ENCODE results near the gene RPUSD2.

RPUSD2 gene

GRCh38 chr15:40548610-40549009 lies 20.5 kb upstream of the RPUSD2 start:
- FAIRE-seq: peak; percentile 9
- TF ChIP-seq POLR2A (IDR thresholded peaks at IDR 0.05; ENCODE audit: low read depth, low read length): no peak
- TF ChIP-seq TAF1 (IDR thresholded peaks at IDR 0.05; ENCODE audit: borderline replicate concordance, low read depth, low read length): no peak
- no peak for TF ChIP-seq POLR2AphosphoS5 (IDR thresholded peaks at IDR 0.05; ENCODE audit: low read depth, low read length)
- no peak for DNase-seq (ENCODE audit: insufficient read length)

GRCh38 chr15:40549894-40550293 lies 19.2 kb upstream of the RPUSD2 start:
- FAIRE-seq: peak; percentile 36
- no peak for TF ChIP-seq TAF1 (IDR thresholded peaks at IDR 0.05; ENCODE audit: borderline replicate concordance, low read depth, low read length)
- no peak for TF ChIP-seq POLR2A (IDR thresholded peaks at IDR 0.05; ENCODE audit: low read depth, low read length)
- TF ChIP-seq POLR2AphosphoS5 (IDR thresholded peaks at IDR 0.05; ENCODE audit: low read depth, low read length): no peak
- DNase-seq (ENCODE audit: insufficient read length): no peak

- FAIRE-seq (peak; percentile 90), DNase-seq (ENCODE audit: insufficient read length) (peak; percentile 54)
- TF ChIP-seq POLR2A (IDR thresholded peaks at IDR 0.05; ENCODE audit: low read depth, low read length) (no peak), POLR2AphosphoS5 (IDR thresholded peaks at IDR 0.05; ENCODE audit: low read depth, low read length) (no peak), TAF1 (IDR thresholded peaks at IDR 0.05; ENCODE audit: borderline replicate concordance, low read depth, low read length) (no peak)
Observed at GRCh38 chr15:40550341-40551037, 18.6 kb upstream of the RPUSD2 start.

- DNase-seq (ENCODE audit: insufficient read length): no peak
- no peak for FAIRE-seq
- TF ChIP-seq POLR2A (IDR thresholded peaks at IDR 0.05; ENCODE audit: low read depth, low read length) (no peak), POLR2AphosphoS5 (IDR thresholded peaks at IDR 0.05; ENCODE audit: low read depth, low read length) (no peak)
Observed at GRCh38 chr15:40554161-40554525, 15.0 kb upstream of the RPUSD2 start.

GRCh38 chr15:40555876-40556275 lies 13.2 kb upstream of the RPUSD2 start:
- TF ChIP-seq TAF1 (IDR thresholded peaks at IDR 0.05; ENCODE audit: borderline replicate concordance, low read depth, low read length) (no peak), POLR2A (IDR thresholded peaks at IDR 0.05; ENCODE audit: low read depth, low read length) (no peak), POLR2AphosphoS5 (IDR thresholded peaks at IDR 0.05; ENCODE audit: low read depth, low read length) (no peak)
- DNase-seq (ENCODE audit: insufficient read length) (no peak), FAIRE-seq (no peak)

GRCh38 chr15:40558952-40559742 lies 10.0 kb upstream of the RPUSD2 start:
- no peak for TF ChIP-seq POLR2A (IDR thresholded peaks at IDR 0.05; ENCODE audit: low read depth, low read length)
- TF ChIP-seq TAF1 (IDR thresholded peaks at IDR 0.05; ENCODE audit: borderline replicate concordance, low read depth, low read length): no peak
- TF ChIP-seq POLR2AphosphoS5 (IDR thresholded peaks at IDR 0.05; ENCODE audit: low read depth, low read length): no peak
- no peak for DNase-seq (ENCODE audit: insufficient read length)
- FAIRE-seq: no peak

GRCh38 chr15:40562691-40563090 lies 6.4 kb upstream of the RPUSD2 start:
- TF ChIP-seq POLR2AphosphoS5 (IDR thresholded peaks at IDR 0.05; ENCODE audit: low read depth, low read length) (no peak), POLR2A (IDR thresholded peaks at IDR 0.05; ENCODE audit: low read depth, low read length) (no peak), TAF1 (IDR thresholded peaks at IDR 0.05; ENCODE audit: borderline replicate concordance, low read depth, low read length) (no peak)
- DNase-seq (ENCODE audit: insufficient read length) (no peak), FAIRE-seq (no peak)

GRCh38 chr15:40563426-40563825 lies 5.7 kb upstream of the RPUSD2 start:
- no peak for FAIRE-seq
- TF ChIP-seq POLR2AphosphoS5 (IDR thresholded peaks at IDR 0.05; ENCODE audit: low read depth, low read length) (no peak), TAF1 (IDR thresholded peaks at IDR 0.05; ENCODE audit: borderline replicate concordance, low read depth, low read length) (no peak), POLR2A (IDR thresholded peaks at IDR 0.05; ENCODE audit: low read depth, low read length) (no peak)
- no peak for DNase-seq (ENCODE audit: insufficient read length)

GRCh38 chr15:40564591-40565332 lies 4.3 kb upstream of the RPUSD2 start, which contains the start of gene CCDC32:
CCDC32 (minus strand) TSS chr15:40565042; CDS start chr15:40563015, 2,027 bp downstream.
- peak; percentile 95 for FAIRE-seq
- TF ChIP-seq POLR2AphosphoS5 (IDR thresholded peaks at IDR 0.05; ENCODE audit: low read depth, low read length) (peak; percentile 84), POLR2A (IDR thresholded peaks at IDR 0.05; ENCODE audit: low read depth, low read length) (peak; percentile 84), TAF1 (IDR thresholded peaks at IDR 0.05; ENCODE audit: borderline replicate concordance, low read depth, low read length) (0 out of 2 replicates have a peak, but pooled peaks have one; percentile 28)
- peak; percentile 94 for DNase-seq (ENCODE audit: insufficient read length)

- no peak for FAIRE-seq
- TF ChIP-seq POLR2AphosphoS5 (IDR thresholded peaks at IDR 0.05; ENCODE audit: low read depth, low read length) (no peak), POLR2A (IDR thresholded peaks at IDR 0.05; ENCODE audit: low read depth, low read length) (no peak), TAF1 (IDR thresholded peaks at IDR 0.05; ENCODE audit: borderline replicate concordance, low read depth, low read length) (no peak)
- no peak for DNase-seq (ENCODE audit: insufficient read length)
Observed at GRCh38 chr15:40565333-40566238, 3.5 kb upstream of the RPUSD2 start.
